Measurements from ENCODE around the gene PCDH19.

The PCDH19 gene

GRCh38 chrX:100395781-100396180, 14.3 kb downstream of the PCDH19 start:
- no peak for DNase-seq

GRCh38 chrX:100381619-100382018, 28.5 kb downstream of the PCDH19 start:
- no peak for DNase-seq

GRCh38 chrX:100379388-100379986, 30.6 kb downstream of the PCDH19 start:
- DNase-seq, result no peak

- no peak for DNase-seq
Observed at GRCh38 chrX:100377826-100378225, 32.2 kb downstream of the PCDH19 start.

GRCh38 chrX:100376576-100376975, 33.5 kb downstream of the PCDH19 start:
- DNase-seq, result no peak

- no peak for DNase-seq
Observed at GRCh38 chrX:100373673-100374072, 36.4 kb downstream of the PCDH19 start.

- no peak for DNase-seq
Observed at GRCh38 chrX:100368167-100368566, 41.9 kb downstream of the PCDH19 start.

- no peak for DNase-seq
Observed at GRCh38 chrX:100363896-100364295, 46.2 kb downstream of the PCDH19 start.

- DNase-seq, result no peak
Observed at GRCh38 chrX:100358766-100359165, 51.3 kb downstream of the PCDH19 start.

- no peak for DNase-seq
Observed at GRCh38 chrX:100356351-100356896, 53.6 kb downstream of the PCDH19 start.

GRCh38 chrX:100355680-100356079, 54.4 kb downstream of the PCDH19 start:
- no peak for DNase-seq

- no peak for DNase-seq
Observed at GRCh38 chrX:100353326-100353725, 56.7 kb downstream of the PCDH19 start.

GRCh38 chrX:100350704-100351489, 59.2 kb downstream of the PCDH19 start:
- no peak for DNase-seq

- no peak for DNase-seq
Observed at GRCh38 chrX:100349391-100349790, 60.7 kb downstream of the PCDH19 start.

- no peak for DNase-seq
Observed at GRCh38 chrX:100341142-100341510, 68.9 kb downstream of the PCDH19 start.

GRCh38 chrX:100340491-100341141, 69.5 kb downstream of the PCDH19 start:
- no peak for DNase-seq

- DNase-seq, result no peak
Observed at GRCh38 chrX:100328351-100328750, 81.7 kb downstream of the PCDH19 start.

- DNase-seq, result no peak
Observed at GRCh38 chrX:100319716-100320115, 90.4 kb downstream of the PCDH19 start.

GRCh38 chrX:100316987-100317386, 93.1 kb downstream of the PCDH19 start:
- no peak for DNase-seq

- DNase-seq, result no peak
Observed at GRCh38 chrX:100315566-100315965, 94.5 kb downstream of the PCDH19 start.

- DNase-seq, result no peak
Observed at GRCh38 chrX:100299559-100299958, 110.5 kb downstream of the PCDH19 start.

GRCh38 chrX:100297728-100298127, 112.3 kb downstream of the PCDH19 start:
- no peak for DNase-seq

GRCh38 chrX:100296183-100296753, 113.8 kb downstream of the PCDH19 start:
- DNase-seq, result no peak

All from CD4-positive, alpha-beta T cell treated with Interleukin-6 for 4 hours (primary cell).